ENCODE results near the gene FHIT.

FHIT gene

GRCh38 chr3:60228823-60229222 is 1022.4 kb downstream of the FHIT start:
- no peak overlapping the region for H3K27ac ChIP-seq (ENCODE audit: low read length)
- no peaks in the 10 kb centered on the region for H3K9me3 ChIP-seq (ENCODE audit: control insufficient read depth in 1 of 2, low read length in 2 of 2)
- no peaks in the 10 kb centered on the region for H3K4me1 ChIP-seq (ENCODE audit: control insufficient read depth in 1 of 2, insufficient read depth in 2 of 2, low read length in 2 of 2)
- no peaks in the 10 kb centered on the region for H3K36me3 ChIP-seq (ENCODE audit: control insufficient read depth in 1 of 2, insufficient read depth in 2 of 2, low read length in 2 of 2)
- no peaks in the 10 kb centered on the region for H3K27me3 ChIP-seq (ENCODE audit: low read depth, low read length)
- H3K4me3 ChIP-seq (ENCODE audit: low read depth in 1 of 2, low read length in 2 of 2), result no peak overlapping the region

- Histone ChIP-seq H3K27ac (ENCODE audit: low read length) (no peak overlapping the region), H3K27me3 (ENCODE audit: low read depth, low read length) (no peaks in the 10 kb centered on the region), H3K4me3 (ENCODE audit: low read depth in 1 of 2, low read length in 2 of 2) (no peak overlapping the region), H3K9me3 (ENCODE audit: control insufficient read depth in 1 of 2, low read length in 2 of 2) (no peaks in the 10 kb centered on the region), H3K36me3 (ENCODE audit: control insufficient read depth in 1 of 2, insufficient read depth in 2 of 2, low read length in 2 of 2) (no peaks in the 10 kb centered on the region), H3K4me1 (ENCODE audit: control insufficient read depth in 1 of 2, insufficient read depth in 2 of 2, low read length in 2 of 2) (no peaks in the 10 kb centered on the region)
Observed at GRCh38 chr3:60226912-60227311, 1024.3 kb downstream of the FHIT start.

GRCh38 chr3:60225848-60226247 is 1025.4 kb downstream of the FHIT start:
- Histone ChIP-seq H3K27me3 (ENCODE audit: low read depth, low read length) (no peaks in the 10 kb centered on the region), H3K4me3 (ENCODE audit: low read depth in 1 of 2, low read length in 2 of 2) (no peak overlapping the region), H3K9me3 (ENCODE audit: control insufficient read depth in 1 of 2, low read length in 2 of 2) (no peaks in the 10 kb centered on the region), H3K4me1 (ENCODE audit: control insufficient read depth in 1 of 2, insufficient read depth in 2 of 2, low read length in 2 of 2) (no peaks in the 10 kb centered on the region), H3K36me3 (ENCODE audit: control insufficient read depth in 1 of 2, insufficient read depth in 2 of 2, low read length in 2 of 2) (no peaks in the 10 kb centered on the region), H3K27ac (ENCODE audit: low read length) (no peak overlapping the region)

- Histone ChIP-seq H3K36me3 (ENCODE audit: control insufficient read depth in 1 of 2, insufficient read depth in 2 of 2, low read length in 2 of 2) (no peaks in the 10 kb centered on the region), H3K4me1 (ENCODE audit: control insufficient read depth in 1 of 2, insufficient read depth in 2 of 2, low read length in 2 of 2) (no peaks in the 10 kb centered on the region), H3K4me3 (ENCODE audit: low read depth in 1 of 2, low read length in 2 of 2) (no peak overlapping the region), H3K27me3 (ENCODE audit: low read depth, low read length) (no peaks in the 10 kb centered on the region), H3K9me3 (ENCODE audit: control insufficient read depth in 1 of 2, low read length in 2 of 2) (no peaks in the 10 kb centered on the region), H3K27ac (ENCODE audit: low read length) (no peak overlapping the region)
Observed at GRCh38 chr3:60220768-60221167, 1030.5 kb downstream of the FHIT start.

- Histone ChIP-seq H3K4me3 (ENCODE audit: low read depth in 1 of 2, low read length in 2 of 2) (no peak overlapping the region), H3K36me3 (ENCODE audit: control insufficient read depth in 1 of 2, insufficient read depth in 2 of 2, low read length in 2 of 2) (no peaks in the 10 kb centered on the region), H3K27me3 (ENCODE audit: low read depth, low read length) (no peaks in the 10 kb centered on the region), H3K9me3 (ENCODE audit: control insufficient read depth in 1 of 2, low read length in 2 of 2) (no peaks in the 10 kb centered on the region), H3K27ac (ENCODE audit: low read length) (no peak overlapping the region), H3K4me1 (ENCODE audit: control insufficient read depth in 1 of 2, insufficient read depth in 2 of 2, low read length in 2 of 2) (no peaks in the 10 kb centered on the region)
Observed at GRCh38 chr3:60219501-60219900, 1031.8 kb downstream of the FHIT start.

- Histone ChIP-seq H3K4me3 (ENCODE audit: low read depth in 1 of 2, low read length in 2 of 2) (no peak overlapping the region), H3K27ac (ENCODE audit: low read length) (no peak overlapping the region), H3K9me3 (ENCODE audit: control insufficient read depth in 1 of 2, low read length in 2 of 2) (no peaks in the 10 kb centered on the region), H3K4me1 (ENCODE audit: control insufficient read depth in 1 of 2, insufficient read depth in 2 of 2, low read length in 2 of 2) (no peaks in the 10 kb centered on the region), H3K36me3 (ENCODE audit: control insufficient read depth in 1 of 2, insufficient read depth in 2 of 2, low read length in 2 of 2) (no peaks in the 10 kb centered on the region), H3K27me3 (ENCODE audit: low read depth, low read length) (no peaks in the 10 kb centered on the region)
Observed at GRCh38 chr3:60217156-60217911, 1033.9 kb downstream of the FHIT start.

- Histone ChIP-seq H3K36me3 (ENCODE audit: control insufficient read depth in 1 of 2, insufficient read depth in 2 of 2, low read length in 2 of 2) (no peaks in the 10 kb centered on the region), H3K27ac (ENCODE audit: low read length) (no peak overlapping the region), H3K4me3 (ENCODE audit: low read depth in 1 of 2, low read length in 2 of 2) (no peak overlapping the region), H3K4me1 (ENCODE audit: control insufficient read depth in 1 of 2, insufficient read depth in 2 of 2, low read length in 2 of 2) (no peaks in the 10 kb centered on the region), H3K9me3 (ENCODE audit: control insufficient read depth in 1 of 2, low read length in 2 of 2) (no peaks in the 10 kb centered on the region), H3K27me3 (ENCODE audit: low read depth, low read length) (no peaks in the 10 kb centered on the region)
Observed at GRCh38 chr3:60216462-60217075, 1034.7 kb downstream of the FHIT start.

- Histone ChIP-seq H3K27me3 (ENCODE audit: low read depth, low read length) (no peaks in the 10 kb centered on the region), H3K4me1 (ENCODE audit: control insufficient read depth in 1 of 2, insufficient read depth in 2 of 2, low read length in 2 of 2) (no peaks in the 10 kb centered on the region), H3K4me3 (ENCODE audit: low read depth in 1 of 2, low read length in 2 of 2) (no peak overlapping the region), H3K9me3 (ENCODE audit: control insufficient read depth in 1 of 2, low read length in 2 of 2) (no peaks in the 10 kb centered on the region), H3K36me3 (ENCODE audit: control insufficient read depth in 1 of 2, insufficient read depth in 2 of 2, low read length in 2 of 2) (no peaks in the 10 kb centered on the region), H3K27ac (ENCODE audit: low read length) (no peak overlapping the region)
Observed at GRCh38 chr3:60215946-60216345, 1035.3 kb downstream of the FHIT start.

GRCh38 chr3:60207905-60208304 is 1043.3 kb downstream of the FHIT start:
- H3K9me3 ChIP-seq (ENCODE audit: control insufficient read depth in 1 of 2, low read length in 2 of 2), result no peaks in the 10 kb centered on the region
- H3K36me3 ChIP-seq (ENCODE audit: control insufficient read depth in 1 of 2, insufficient read depth in 2 of 2, low read length in 2 of 2), result no peaks in the 10 kb centered on the region
- no peaks in the 10 kb centered on the region for H3K27me3 ChIP-seq (ENCODE audit: low read depth, low read length)
- no peak overlapping the region for H3K4me3 ChIP-seq (ENCODE audit: low read depth in 1 of 2, low read length in 2 of 2)
- H3K27ac ChIP-seq (ENCODE audit: low read length), result no peak overlapping the region
- H3K4me1 ChIP-seq (ENCODE audit: control insufficient read depth in 1 of 2, insufficient read depth in 2 of 2, low read length in 2 of 2), result no peaks in the 10 kb centered on the region

- no peaks in the 10 kb centered on the region for H3K9me3 ChIP-seq (ENCODE audit: control insufficient read depth in 1 of 2, low read length in 2 of 2)
- no peak overlapping the region for H3K4me3 ChIP-seq (ENCODE audit: low read depth in 1 of 2, low read length in 2 of 2)
- H3K4me1 ChIP-seq (ENCODE audit: control insufficient read depth in 1 of 2, insufficient read depth in 2 of 2, low read length in 2 of 2), result no peaks in the 10 kb centered on the region
- H3K36me3 ChIP-seq (ENCODE audit: control insufficient read depth in 1 of 2, insufficient read depth in 2 of 2, low read length in 2 of 2), result no peaks in the 10 kb centered on the region
- H3K27ac ChIP-seq (ENCODE audit: low read length), result no peak overlapping the region
- H3K27me3 ChIP-seq (ENCODE audit: low read depth, low read length), result no peaks in the 10 kb centered on the region
Observed at GRCh38 chr3:60206206-60206605, 1045.0 kb downstream of the FHIT start.

GRCh38 chr3:60202052-60202726 is 1049.1 kb downstream of the FHIT start:
- Histone ChIP-seq H3K4me1 (ENCODE audit: control insufficient read depth in 1 of 2, insufficient read depth in 2 of 2, low read length in 2 of 2) (no peaks in the 10 kb centered on the region), H3K4me3 (ENCODE audit: low read depth in 1 of 2, low read length in 2 of 2) (no peak overlapping the region), H3K27me3 (ENCODE audit: low read depth, low read length) (no peaks in the 10 kb centered on the region), H3K27ac (ENCODE audit: low read length) (no peak overlapping the region), H3K9me3 (ENCODE audit: control insufficient read depth in 1 of 2, low read length in 2 of 2) (no peaks in the 10 kb centered on the region), H3K36me3 (ENCODE audit: control insufficient read depth in 1 of 2, insufficient read depth in 2 of 2, low read length in 2 of 2) (no peaks in the 10 kb centered on the region)
